GM12874 (cell line): ENCODE measurements around the gene MAN1A1.

Source experiments
- TF ChIP-seq, protein P1 (sequence below): IDR thresholded peaks from 2 replicates; pipeline ENCODE4 v1.5.1; 2011; ENCODE audit warnings: low read depth, mild to moderate bottlenecking, control low read depth, low read length, moderate library complexity; ENCODE audit not compliant: insufficient read depth

MAN1A1 gene

DNA sequence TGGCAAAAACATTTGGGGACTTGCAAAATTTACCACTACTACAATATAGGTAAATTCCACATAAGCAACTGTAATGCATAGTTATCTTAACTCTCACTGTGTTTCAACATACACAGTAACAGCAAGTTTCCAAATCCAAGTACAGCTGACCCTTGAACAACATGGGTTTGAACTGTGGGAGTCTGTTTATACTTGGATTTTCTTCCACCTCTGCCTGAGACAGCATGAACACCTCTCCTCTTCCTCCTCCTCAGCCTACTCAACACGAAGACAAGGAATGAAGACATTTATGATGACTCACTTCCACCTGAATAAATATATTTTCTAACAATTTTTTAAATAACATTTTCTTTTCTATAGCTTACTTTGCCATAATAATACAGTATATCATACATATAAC, 25.6 kb downstream of the MAN1A1 start:
- TF ChIP-seq, protein P1, sequence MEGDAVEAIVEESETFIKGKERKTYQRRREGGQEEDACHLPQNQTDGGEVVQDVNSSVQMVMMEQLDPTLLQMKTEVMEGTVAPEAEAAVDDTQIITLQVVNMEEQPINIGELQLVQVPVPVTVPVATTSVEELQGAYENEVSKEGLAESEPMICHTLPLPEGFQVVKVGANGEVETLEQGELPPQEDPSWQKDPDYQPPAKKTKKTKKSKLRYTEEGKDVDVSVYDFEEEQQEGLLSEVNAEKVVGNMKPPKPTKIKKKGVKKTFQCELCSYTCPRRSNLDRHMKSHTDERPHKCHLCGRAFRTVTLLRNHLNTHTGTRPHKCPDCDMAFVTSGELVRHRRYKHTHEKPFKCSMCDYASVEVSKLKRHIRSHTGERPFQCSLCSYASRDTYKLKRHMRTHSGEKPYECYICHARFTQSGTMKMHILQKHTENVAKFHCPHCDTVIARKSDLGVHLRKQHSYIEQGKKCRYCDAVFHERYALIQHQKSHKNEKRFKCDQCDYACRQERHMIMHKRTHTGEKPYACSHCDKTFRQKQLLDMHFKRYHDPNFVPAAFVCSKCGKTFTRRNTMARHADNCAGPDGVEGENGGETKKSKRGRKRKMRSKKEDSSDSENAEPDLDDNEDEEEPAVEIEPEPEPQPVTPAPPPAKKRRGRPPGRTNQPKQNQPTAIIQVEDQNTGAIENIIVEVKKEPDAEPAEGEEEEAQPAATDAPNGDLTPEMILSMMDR = no peak

DNA sequence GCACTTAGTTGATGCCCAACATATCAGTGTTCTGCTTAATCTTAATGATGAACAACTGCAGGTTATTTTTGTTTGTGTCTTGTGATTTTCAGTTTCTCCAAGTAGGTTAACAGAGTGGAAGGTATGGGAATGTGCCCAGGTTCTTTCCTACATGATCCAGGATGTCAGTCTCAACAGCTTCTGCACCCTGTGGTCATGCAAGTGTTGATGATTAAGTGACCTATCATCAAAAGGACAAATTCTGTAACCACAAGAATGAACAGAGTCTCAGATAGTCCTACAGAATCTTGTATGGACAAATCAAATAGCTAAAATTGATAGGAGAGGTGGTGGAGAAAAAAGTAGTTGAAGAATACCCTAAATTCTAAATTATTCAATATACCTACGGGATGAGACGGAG, 26.1 kb downstream of the MAN1A1 start:
- TF ChIP-seq, protein P1 = no peak

DNA sequence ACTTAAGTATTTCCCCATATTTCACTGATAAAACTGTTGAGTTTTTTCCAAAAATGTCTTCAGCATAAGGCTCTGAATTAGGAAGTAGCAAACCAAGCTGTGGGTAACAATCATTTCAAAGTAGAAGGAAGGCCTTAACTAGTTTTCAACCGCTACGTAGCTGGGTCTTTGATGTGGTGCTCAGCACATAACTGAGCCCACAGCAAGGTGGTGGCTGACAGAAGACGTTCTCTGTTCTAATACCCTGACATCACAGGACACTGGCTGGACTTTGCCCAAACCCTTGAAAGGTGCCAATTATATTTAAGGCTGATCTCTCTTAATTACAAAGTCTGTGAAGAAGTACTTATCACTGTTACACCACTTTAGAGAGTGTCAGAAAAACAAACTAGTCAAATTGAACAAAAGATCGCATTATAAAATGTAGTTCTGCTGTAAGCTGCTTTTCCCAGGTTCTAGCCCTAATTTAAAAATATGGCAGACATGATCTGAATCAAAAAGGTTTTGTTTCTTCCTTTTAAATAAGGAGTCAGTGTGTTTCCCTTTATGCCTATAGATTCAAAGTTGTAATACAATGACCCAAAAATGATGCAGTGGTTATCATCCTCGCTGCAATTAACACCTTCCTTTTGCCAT, 26.7 kb downstream of the MAN1A1 start:
- TF ChIP-seq, protein P1 = no peak

DNA sequence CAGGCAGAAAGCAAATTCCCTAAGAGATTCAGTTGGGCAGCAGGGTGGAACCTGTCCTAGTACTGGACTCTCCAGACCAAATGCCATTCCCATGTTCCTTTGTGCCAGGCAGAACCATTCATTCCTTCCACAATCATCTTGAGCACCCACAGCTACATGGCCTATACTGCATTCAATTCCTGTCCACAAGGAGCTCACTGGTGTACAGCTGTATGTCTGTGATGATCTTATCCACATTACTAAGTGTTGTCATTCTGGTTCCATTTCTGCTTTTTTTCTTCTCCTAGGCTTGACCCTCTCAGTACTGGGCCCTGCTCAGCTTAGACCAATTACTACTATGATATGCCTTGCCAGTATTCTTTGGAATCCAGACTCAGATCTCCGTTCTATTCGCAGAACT, 27.5 kb downstream of the MAN1A1 start:
- TF ChIP-seq, protein P1 = no peak

DNA sequence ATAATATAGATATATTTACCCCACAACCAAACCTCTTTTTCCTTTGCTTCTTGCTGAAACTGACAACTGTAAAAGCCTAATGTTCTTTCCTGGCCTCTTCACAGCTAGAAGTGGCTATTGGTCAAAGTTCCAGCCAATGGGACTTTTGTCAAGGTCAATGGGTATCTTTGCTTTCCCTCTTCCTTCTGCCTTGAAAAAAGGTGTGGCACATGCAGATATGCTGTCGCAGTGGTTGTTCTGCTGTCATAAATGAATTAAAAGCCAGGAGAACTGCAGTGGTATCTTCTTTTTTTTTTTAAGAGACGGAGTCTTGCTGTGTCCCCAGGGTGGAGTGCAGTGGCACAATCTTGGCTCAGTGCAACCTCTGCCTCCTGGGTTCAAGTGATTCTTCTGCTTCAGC, 29.9 kb downstream of the MAN1A1 start:
- TF ChIP-seq, protein P1 = no peak

DNA sequence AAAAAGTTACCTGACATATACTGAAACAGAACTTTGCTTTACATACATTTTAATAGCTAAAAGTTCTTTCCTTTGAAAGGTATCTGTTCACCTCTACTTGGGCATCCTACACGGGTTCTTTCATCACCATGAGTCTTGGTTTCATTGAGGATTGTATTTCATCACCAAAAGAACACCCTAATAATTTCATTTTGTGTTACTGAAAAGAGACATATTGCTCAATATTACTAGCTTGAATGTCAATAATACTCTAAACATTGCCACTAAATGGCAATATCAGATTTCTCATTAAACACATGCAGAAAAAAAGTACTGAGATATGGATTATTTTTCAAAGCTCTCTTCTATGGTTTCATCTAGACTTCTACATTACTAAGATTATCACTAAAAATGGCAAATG, 30.8 kb downstream of the MAN1A1 start:
- TF ChIP-seq, protein P1 = no peak

DNA sequence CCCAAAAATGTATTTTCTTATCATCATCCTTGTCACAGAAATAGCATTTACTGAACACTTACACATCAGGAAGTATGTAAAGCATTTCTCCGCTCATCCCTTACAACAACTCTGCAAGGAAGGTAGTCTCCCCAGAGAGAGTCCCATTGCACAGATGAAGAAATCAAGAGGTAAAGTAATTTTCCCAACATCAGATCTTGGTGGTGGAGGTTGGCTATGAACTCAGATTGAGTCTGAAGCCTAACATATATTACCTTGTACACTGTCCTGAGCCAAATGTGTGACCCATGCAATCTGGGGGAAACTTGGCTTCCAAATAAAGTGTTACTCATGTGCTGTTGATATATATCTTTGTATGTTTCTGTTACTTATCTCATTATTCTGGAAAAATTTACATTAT, 31.4 kb downstream of the MAN1A1 start:
- TF ChIP-seq, protein P1 = no peak

DNA sequence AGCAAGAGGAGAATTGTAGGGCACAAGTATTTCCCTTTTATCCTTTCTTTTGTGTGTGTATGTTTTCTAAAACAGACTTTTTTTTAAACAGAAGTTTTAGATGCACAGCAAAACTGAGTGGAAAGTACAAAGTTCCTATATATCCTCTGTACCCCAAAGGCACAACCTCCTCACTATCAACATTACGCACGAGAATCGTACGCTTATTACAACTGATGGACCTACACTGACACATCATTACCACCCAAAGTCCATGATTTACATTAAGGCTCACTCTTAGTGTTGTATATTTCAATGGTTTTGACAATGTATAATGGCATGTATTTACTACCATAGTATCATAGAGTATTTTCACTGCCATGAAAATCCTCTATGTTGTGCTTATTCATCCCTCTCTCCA, 32.6 kb downstream of the MAN1A1 start:
- TF ChIP-seq, protein P1 = no peak
